GM12878 (cell line): Measurements from ENCODE around the gene RCN2. TPM values are rescaled to one million over a fixed set of nuclear protein-coding genes. Genes with fewer than 3 reads are reported as not detected.

Source experiments
- ATAC-seq: fragments of 200-7000 bp; cut with Tn5 transposase; 3 replicates; pipeline ENCODE4 v1.9.1; 2020; ENCODE audit warnings: mild to moderate bottlenecking, moderate library complexity
- BruUV-seq: library from RNA; stranded (reverse); fragments of 400-500 nt; replicated peaks from 2 replicates; lab custom pipeline; 2021; lab: Mats Ljungman, UMichigan
- CTCF ChIA-PET: fragments of 300-600 bp; sonication (Branson Sonifier 250); formaldehyde crosslinking; extraction: SDS; loops from one replicate; lab custom pipeline; 2021; ENCODE audit warnings: inconsistent platforms; lab: Yijun Ruan, JAX
- POLR2A ChIA-PET: fragments of 350-600 bp; formaldehyde crosslinking; extraction: SDS; loops from one replicate; lab custom pipeline; 2021; ENCODE audit warnings: inconsistent platforms; lab: Charles Lee
- RAD21 ChIA-PET: fragments of 300-600 bp; sonication (Branson Sonifier 250); formaldehyde crosslinking; loops from one replicate; lab custom pipeline; 2023; ENCODE audit warnings: antibody characterized with exemption; ENCODE audit not compliant: unreplicated experiment; lab: Charles Lee
- SMC1A ChIA-PET: fragments of 300-600 bp; sonication (Branson Sonifier 250); formaldehyde crosslinking; loops from one replicate; lab custom pipeline; 2023; ENCODE audit not compliant: unreplicated experiment, uncharacterized antibody; lab: Charles Lee
- DNase-seq: peaks from one replicate; pipeline ENCODE4 v3.0.0-alpha.2; 2011; ENCODE audit warnings: low read depth, low spot score
- FAIRE-seq: peaks from 3 replicates; lab custom pipeline; 2011; peaks lifted over from hg19 to GRCh38; lab: Jason Lieb, UNC
- H2AFZ ChIP-seq: 2 replicates; pipeline ENCODE4 v1.6.0; 2011; ENCODE audit warnings: low read depth, low read length, control low read depth; ENCODE audit not compliant: control insufficient read depth
- H3K27ac ChIP-seq: 2 replicates; pipeline ENCODE4 v1.5.1; 2011; ENCODE audit warnings: control low read depth; ENCODE audit not compliant: control insufficient read depth, insufficient read depth
- H3K27me3 ChIP-seq, 2 experiments: replicated peaks in 1 of 2; 2 replicates each; pipeline versions ENCODE4 v1.6.0 to v1.6.1; 2011; ENCODE audit warnings: low read length in 1 of 2; ENCODE audit not compliant: control insufficient read depth in 2 of 2, insufficient read depth in 2 of 2
- H3K36me3 ChIP-seq, 2 experiments: 2 replicates each; pipeline ENCODE4 v1.5.1; 2011; ENCODE audit warnings: low read length in 1 of 2; ENCODE audit not compliant: control insufficient read depth in 2 of 2, insufficient read depth in 2 of 2
- H3K4me1 ChIP-seq: 2 replicates; pipeline ENCODE4 v1.6.1; 2011; ENCODE audit warnings: mild to moderate bottlenecking, low read length, moderate library complexity, mixed read lengths; ENCODE audit not compliant: control insufficient read depth, insufficient read depth
- H3K4me2 ChIP-seq: 2 replicates; pipeline ENCODE4 v1.6.0; 2011; ENCODE audit warnings: control low read depth; ENCODE audit not compliant: control insufficient read depth, insufficient read depth
- H3K4me3 ChIP-seq: fragments of 200-600 bp; sonication (generic); 2 replicates; pipeline ENCODE4 v1.5.1; 2016
- H3K79me2 ChIP-seq: 2 replicates; pipeline ENCODE4 v1.6.0; 2011; ENCODE audit warnings: low read length; ENCODE audit not compliant: control insufficient read depth, insufficient read depth
- H3K9ac ChIP-seq: 2 replicates; pipeline ENCODE4 v1.8.0; 2011; ENCODE audit warnings: low read length, control low read depth, mixed read lengths; ENCODE audit not compliant: control insufficient read depth, insufficient read depth
- H3K9me3 ChIP-seq: replicated peaks from 3 replicates; pipeline ENCODE4 v1.5.1; 2011; ENCODE audit warnings: mild to moderate bottlenecking, low read length; ENCODE audit not compliant: control insufficient read depth, insufficient read depth
- H4K20me1 ChIP-seq: 2 replicates; pipeline ENCODE4 v1.6.0; 2011; ENCODE audit not compliant: control insufficient read depth, insufficient read depth
- ASH2L ChIP-seq: fragments of 300-600, 200-600 bp; sonication (generic); IDR thresholded peaks from 2 replicates; pipeline ENCODE4 v1.6.1; 2017; ENCODE audit warnings: low read depth, mild to moderate bottlenecking, borderline replicate concordance
- BHLHE40 ChIP-seq, 2 experiments: fragments of 450-650 bp in 1 of 2; IDR thresholded peaks; 2 replicates each; pipeline ENCODE4 v1.6.1; 2011 to 2017; ENCODE audit warnings: low read depth in 2 of 2, borderline replicate concordance in 1 of 2, improper control_type of control experiment in 1 of 2, low read length in 1 of 2, mild to moderate bottlenecking in 1 of 2
- CBX3 ChIP-seq: fragments of 200-600 bp; sonication (generic); IDR thresholded peaks from 2 replicates; pipeline ENCODE4 v1.6.1; 2016; ENCODE audit warnings: low read depth, borderline replicate concordance
- HDAC2 ChIP-seq: fragments of 200-600 bp; sonication (generic); IDR thresholded peaks from 2 replicates; pipeline ENCODE4 v1.6.1; 2017
- KDM1A ChIP-seq: fragments of 200-600 bp; sonication (generic); IDR thresholded peaks from 2 replicates; pipeline ENCODE4 v1.6.1; 2016; ENCODE audit warnings: borderline replicate concordance
- NFIC ChIP-seq: IDR thresholded peaks from 2 replicates; pipeline ENCODE4 v1.6.1; 2012; ENCODE audit warnings: low read depth, mild to moderate bottlenecking, inconsistent platforms, low read length, moderate library complexity
- PAX8 ChIP-seq: fragments of 450-650 bp; IDR thresholded peaks from 2 replicates; pipeline ENCODE4 v1.6.1; 2017; ENCODE audit warnings: mild to moderate bottlenecking, moderate library complexity
- RB1 ChIP-seq: fragments of 450-650 bp; formaldehyde crosslinking; IDR thresholded peaks from 2 replicates; pipeline ENCODE4 v1.6.1; 2017; ENCODE audit warnings: mild to moderate bottlenecking, borderline replicate concordance
- RBBP5 ChIP-seq: fragments of 200-600 bp; sonication (generic); conservative IDR thresholded peaks from 2 replicates; pipeline ENCODE4 v1.6.1; 2016
- SIX5 ChIP-seq: IDR thresholded peaks from 2 replicates; pipeline ENCODE4 v1.6.1; 2011; ENCODE audit warnings: mild to moderate bottlenecking, low read depth, low read length, moderate library complexity; ENCODE audit not compliant: severe bottlenecking
- WGBS: methylation state at CpG from one replicate; pipeline ENCODE4 v1.1.6; 2016; ENCODE audit warnings: low lambda C conversion rate; ENCODE audit not compliant: insufficient replicate concordance, insufficient coverage; ENCODE audit errors: missing lambda C conversion rate; 5-methylcytosine and 5-hydroxymethylcytosine counted together
- in situ Hi-C: fragments of 300-500 bp; cut with MboI; formaldehyde crosslinking; loops from 9 replicates; pipeline ENCODE4 v1.14.3; 2018; ENCODE audit warnings: mixed read lengths
- intact Hi-C: fragments of 100-400 bp; cut with micrococcal nuclease; formaldehyde crosslinking; loops from one replicate; pipeline ENCODE4 v1.14.2; 2022; ENCODE audit not compliant: unreplicated experiment
- polyA plus RNA-seq, 11 experiments: library from polyadenylated mRNA; depleted of rRNA in 4 of 11; unstranded in 6 of 11; stranded (reverse) in 5 of 11; fragments of >200 nt; fragmentation: Nextera tagmentation in 4 of 11; fragmentation: Illumina TruSeq in 1 of 11; extraction: Ambion mirVana in 4 of 11; extraction: Trizol in 1 of 11; gene quantifications; 1 replicate in 1 of 11; 2 replicates in 10 of 11; pipeline versions ENCODE4 v1.2.1 to v1.2.3, GENCODE V29; 2011 to 2016; ENCODE audit warnings: inconsistent platforms in 2 of 11, missing spikeins in 2 of 11, low read depth in 1 of 11
- total RNA-seq, 4 experiments: library from RNA; depleted of rRNA in 3 of 4; stranded (reverse); fragments of >200 nt in 3 of 4; fragmentation: Illumina TruSeq in 1 of 4; extraction: Trizol in 1 of 4; gene quantifications; 2 replicates each; pipeline versions ENCODE4 v1.2.1 to v1.2.3, GENCODE V29; 2013 to 2021
- TF ChIP-seq, protein P1 (sequence below): fragments of 150-350 bp; IDR thresholded peaks from 2 replicates; pipeline ENCODE4 v1.6.1; 2016; ENCODE audit warnings: low read depth, low read length
- TF ChIP-seq, protein P2 (sequence below): fragments of 450-650 bp; IDR thresholded peaks from 2 replicates; pipeline ENCODE4 v1.6.1; 2017; ENCODE audit warnings: low read depth, mild to moderate bottlenecking, moderate library complexity

Gene RCN2
- total and polyA plus RNA-seq, 10 of the 15 experiments (the other 5 are each of a cell fraction or from before 2014, with no cell fraction given), result 4.9 to 41.0 (median 12.9) TPM

DNA sequence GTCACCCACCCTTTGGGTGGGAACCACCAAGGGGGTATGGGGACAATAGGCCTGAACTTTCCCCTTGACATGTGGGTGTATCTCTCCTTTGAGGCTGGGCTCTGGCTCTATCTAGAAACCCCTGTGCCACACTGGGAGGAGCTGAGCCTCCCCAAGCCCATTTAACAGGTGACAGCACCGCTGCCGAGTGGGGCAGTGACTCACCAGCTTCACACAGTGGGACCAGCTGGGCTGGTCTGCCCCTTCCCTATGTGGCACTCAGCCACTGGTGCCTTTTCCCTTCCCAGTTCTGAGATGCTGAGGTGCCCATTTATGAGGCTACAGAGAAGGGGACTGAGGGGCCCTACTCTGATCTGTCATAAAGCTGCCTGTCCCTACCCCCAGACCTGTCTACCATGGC is 68.4 kb downstream of the RCN2 start:
- in situ Hi-C loops (no loop called here), intact Hi-C loops (no loop called here)
- Histone ChIP-seq H3K27me3 (no peaks in the 10 kb centered on the region), H3K79me2 (peaks cover 7% of the 10 kb centered on the region), H3K9me3 (no peaks in the 10 kb centered on the region), H3K4me1 (peaks cover 45% of the 10 kb centered on the region), H3K9ac (no peak overlapping the region), H2AFZ (no peak overlapping the region), H3K4me2 (no peak overlapping the region), H3K36me3 (no peaks in the 10 kb centered on the region), H4K20me1 (no peaks in the 10 kb centered on the region), H3K27ac (no peak overlapping the region), H3K4me3 (no peak overlapping the region)
- BruUV-seq, result no TSS peak
- 97% methylated on average over 2 of the region's 2 CpGs for WGBS
- SMC1A ChIA-PET, result interaction anchor here (1.7 to 7.8 kb wide), 4 partner anchors 12 to 22 kb away, joined by 9 to 99 read pairs (median 38); no protein-coding TSS in a partner anchor
- RAD21 ChIA-PET, result interaction anchor here (4.1 kb wide), 1 partner anchor 12 kb away, joined by 42 read pairs; no protein-coding TSS in a partner anchor
- POLR2A ChIA-PET, result interaction anchor here (3.9 kb wide), 1 partner anchor 18 kb away, joined by 19 read pairs; no protein-coding TSS in a partner anchor
- CTCF ChIA-PET, result interaction anchor here (3.5 to 5.9 kb wide), 3 partner anchors 11 to 26 kb away, joined by 25 to 42 read pairs (median 30); no protein-coding TSS in a partner anchor
- DNase-seq (no peak), FAIRE-seq (no peak), ATAC-seq (no peak)
- TF ChIP-seq RB1, result no peak
- no peak for TF ChIP-seq CBX3
- TF ChIP-seq HDAC2, result no peak
- TF ChIP-seq NFIC, result no peak
- TF ChIP-seq PAX8, result no peak
- TF ChIP-seq SIX5, result no peak
- TF ChIP-seq KDM1A, result no peak
- no peak for TF ChIP-seq ASH2L

DNA sequence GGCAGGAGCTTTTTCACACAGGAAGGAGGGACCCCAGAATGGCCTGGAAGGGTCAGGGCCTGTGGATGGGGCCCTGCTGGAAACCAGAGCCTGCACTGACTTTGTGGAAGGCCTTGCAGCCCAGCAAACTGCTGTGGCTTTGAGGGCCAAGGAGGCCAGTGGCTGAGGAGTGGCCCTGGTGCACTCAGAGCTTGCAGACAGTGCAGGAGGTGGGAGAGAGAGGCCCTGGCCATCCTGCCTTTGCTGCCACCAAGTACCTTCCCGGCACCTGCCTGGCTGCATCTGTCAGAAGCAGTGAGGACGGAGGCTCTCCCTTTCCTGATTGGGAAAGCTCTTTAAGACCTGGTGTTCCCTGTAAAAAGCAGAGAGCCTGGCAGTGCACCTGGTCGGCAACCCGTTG is 69.8 kb downstream of the RCN2 start:
- TF ChIP-seq RBBP5 (no peak), BHLHE40 (IDR thresholded peaks at IDR 0.05; ENCODE audit: borderline replicate concordance in 1 of 2, low read depth in 2 of 2, low read length in 1 of 2) (no peak)
- TF ChIP-seq, protein P1, sequence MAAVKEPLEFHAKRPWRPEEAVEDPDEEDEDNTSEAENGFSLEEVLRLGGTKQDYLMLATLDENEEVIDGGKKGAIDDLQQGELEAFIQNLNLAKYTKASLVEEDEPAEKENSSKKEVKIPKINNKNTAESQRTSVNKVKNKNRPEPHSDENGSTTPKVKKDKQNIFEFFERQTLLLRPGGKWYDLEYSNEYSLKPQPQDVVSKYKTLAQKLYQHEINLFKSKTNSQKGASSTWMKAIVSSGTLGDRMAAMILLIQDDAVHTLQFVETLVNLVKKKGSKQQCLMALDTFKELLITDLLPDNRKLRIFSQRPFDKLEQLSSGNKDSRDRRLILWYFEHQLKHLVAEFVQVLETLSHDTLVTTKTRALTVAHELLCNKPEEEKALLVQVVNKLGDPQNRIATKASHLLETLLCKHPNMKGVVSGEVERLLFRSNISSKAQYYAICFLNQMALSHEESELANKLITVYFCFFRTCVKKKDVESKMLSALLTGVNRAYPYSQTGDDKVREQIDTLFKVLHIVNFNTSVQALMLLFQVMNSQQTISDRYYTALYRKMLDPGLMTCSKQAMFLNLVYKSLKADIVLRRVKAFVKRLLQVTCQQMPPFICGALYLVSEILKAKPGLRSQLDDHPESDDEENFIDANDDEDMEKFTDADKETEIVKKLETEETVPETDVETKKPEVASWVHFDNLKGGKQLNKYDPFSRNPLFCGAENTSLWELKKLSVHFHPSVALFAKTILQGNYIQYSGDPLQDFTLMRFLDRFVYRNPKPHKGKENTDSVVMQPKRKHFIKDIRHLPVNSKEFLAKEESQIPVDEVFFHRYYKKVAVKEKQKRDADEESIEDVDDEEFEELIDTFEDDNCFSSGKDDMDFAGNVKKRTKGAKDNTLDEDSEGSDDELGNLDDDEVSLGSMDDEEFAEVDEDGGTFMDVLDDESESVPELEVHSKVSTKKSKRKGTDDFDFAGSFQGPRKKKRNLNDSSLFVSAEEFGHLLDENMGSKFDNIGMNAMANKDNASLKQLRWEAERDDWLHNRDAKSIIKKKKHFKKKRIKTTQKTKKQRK, result no peak
- TF ChIP-seq, protein P2, sequence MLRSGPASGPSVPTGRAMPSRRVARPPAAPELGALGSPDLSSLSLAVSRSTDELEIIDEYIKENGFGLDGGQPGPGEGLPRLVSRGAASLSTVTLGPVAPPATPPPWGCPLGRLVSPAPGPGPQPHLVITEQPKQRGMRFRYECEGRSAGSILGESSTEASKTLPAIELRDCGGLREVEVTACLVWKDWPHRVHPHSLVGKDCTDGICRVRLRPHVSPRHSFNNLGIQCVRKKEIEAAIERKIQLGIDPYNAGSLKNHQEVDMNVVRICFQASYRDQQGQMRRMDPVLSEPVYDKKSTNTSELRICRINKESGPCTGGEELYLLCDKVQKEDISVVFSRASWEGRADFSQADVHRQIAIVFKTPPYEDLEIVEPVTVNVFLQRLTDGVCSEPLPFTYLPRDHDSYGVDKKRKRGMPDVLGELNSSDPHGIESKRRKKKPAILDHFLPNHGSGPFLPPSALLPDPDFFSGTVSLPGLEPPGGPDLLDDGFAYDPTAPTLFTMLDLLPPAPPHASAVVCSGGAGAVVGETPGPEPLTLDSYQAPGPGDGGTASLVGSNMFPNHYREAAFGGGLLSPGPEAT, result no peak
- BruUV-seq, result no TSS peak
- Histone ChIP-seq H3K9me3 (no peaks in the 10 kb centered on the region), H3K4me2 (no peak overlapping the region), H3K27me3 (no peaks in the 10 kb centered on the region), H2AFZ (no peak overlapping the region), H3K4me3 (no peak overlapping the region), H3K36me3 (no peaks in the 10 kb centered on the region), H3K27ac (no peak overlapping the region), H4K20me1 (no peaks in the 10 kb centered on the region), H3K9ac (no peak overlapping the region), H3K79me2 (peaks cover 3% of the 10 kb centered on the region; the same call in 1 of the 2 replicates), H3K4me1 (peaks cover 44% of the 10 kb centered on the region)
- RAD21 ChIA-PET, result interaction anchor here (1.2 to 1.6 kb wide), 3 partner anchors 12 to 180 kb away, joined by 3 to 5 read pairs (median 4); no protein-coding TSS in a partner anchor
- POLR2A ChIA-PET, result interaction anchor here (1.0 to 1.3 kb wide), 2 partner anchors 12 to 15 kb away, joined by 3 read pairs; no protein-coding TSS in a partner anchor
- in situ Hi-C loops, result no loop called here
- DNase-seq, result no peak
- SMC1A ChIA-PET, result interaction anchor here (0.7 to 1.5 kb wide), 3 partner anchors 13 to 23 kb away, joined by 3 to 6 read pairs (median 3); no protein-coding TSS in a partner anchor
- CTCF ChIA-PET, result interaction anchor here (0.9 to 1.6 kb wide), 7 partner anchors 12 to 542 kb away, joined by 3 to 6 read pairs (median 3); no protein-coding TSS in a partner anchor
- 94% methylated on average over 4 of the region's 4 CpGs for WGBS
- intact Hi-C loops, result no loop called here
- no peak for ATAC-seq
- FAIRE-seq, result no peak
